ENCODE data around the gene FLNB. TPM values are rescaled to one million over a fixed set of nuclear protein-coding genes. Genes with fewer than 3 reads are reported as not detected.

FLNB gene
- total RNA-seq, 2 donors from 2014 or later: 96.9 to 139 TPM

DNA sequence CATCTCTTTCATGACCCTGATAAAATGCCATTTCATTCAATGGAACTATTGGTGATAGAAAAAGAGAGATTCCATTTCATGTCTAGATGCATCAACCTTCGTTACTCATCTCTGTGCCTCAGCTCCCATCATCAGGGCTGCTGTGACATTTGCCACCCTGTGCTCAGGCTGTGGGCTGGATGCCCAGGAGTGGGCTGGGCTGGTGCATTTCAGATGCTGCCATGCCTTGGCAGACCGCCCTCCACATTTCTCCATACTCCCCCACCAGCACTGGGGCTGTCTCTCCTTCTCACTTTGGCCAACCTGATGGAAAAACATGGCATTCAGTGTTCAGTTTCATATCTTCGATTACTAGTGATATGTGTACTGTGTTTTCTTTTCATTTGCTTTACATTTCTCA is 143.4 kb downstream of the FLNB start:
- TF ChIP-seq, protein P1, sequence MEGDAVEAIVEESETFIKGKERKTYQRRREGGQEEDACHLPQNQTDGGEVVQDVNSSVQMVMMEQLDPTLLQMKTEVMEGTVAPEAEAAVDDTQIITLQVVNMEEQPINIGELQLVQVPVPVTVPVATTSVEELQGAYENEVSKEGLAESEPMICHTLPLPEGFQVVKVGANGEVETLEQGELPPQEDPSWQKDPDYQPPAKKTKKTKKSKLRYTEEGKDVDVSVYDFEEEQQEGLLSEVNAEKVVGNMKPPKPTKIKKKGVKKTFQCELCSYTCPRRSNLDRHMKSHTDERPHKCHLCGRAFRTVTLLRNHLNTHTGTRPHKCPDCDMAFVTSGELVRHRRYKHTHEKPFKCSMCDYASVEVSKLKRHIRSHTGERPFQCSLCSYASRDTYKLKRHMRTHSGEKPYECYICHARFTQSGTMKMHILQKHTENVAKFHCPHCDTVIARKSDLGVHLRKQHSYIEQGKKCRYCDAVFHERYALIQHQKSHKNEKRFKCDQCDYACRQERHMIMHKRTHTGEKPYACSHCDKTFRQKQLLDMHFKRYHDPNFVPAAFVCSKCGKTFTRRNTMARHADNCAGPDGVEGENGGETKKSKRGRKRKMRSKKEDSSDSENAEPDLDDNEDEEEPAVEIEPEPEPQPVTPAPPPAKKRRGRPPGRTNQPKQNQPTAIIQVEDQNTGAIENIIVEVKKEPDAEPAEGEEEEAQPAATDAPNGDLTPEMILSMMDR (IDR thresholded peaks at IDR 0.05): no peak
- no peak overlapping the region for H3K4me3 ChIP-seq
- no peak overlapping the region for H3K27ac ChIP-seq
- DNase-seq (ENCODE audit: low spot score) (no peak), ATAC-seq (ENCODE audit: insufficient number of reproducible peaks, low FRiP score, low read depth) (no peak)
- H3K9me3 ChIP-seq: no peaks in the 10 kb centered on the region
- H3K36me3 ChIP-seq: peaks cover 58% of the 10 kb centered on the region
- no peaks in the 10 kb centered on the region for H3K27me3 ChIP-seq (replicated peaks; ENCODE audit: insufficient read depth)
- H3K4me1 ChIP-seq (ENCODE audit: control insufficient read depth in 1 of 2, low read depth in 2 of 2): peaks cover 0 to 45% of the 10 kb centered on the region in 2 donors

DNA sequence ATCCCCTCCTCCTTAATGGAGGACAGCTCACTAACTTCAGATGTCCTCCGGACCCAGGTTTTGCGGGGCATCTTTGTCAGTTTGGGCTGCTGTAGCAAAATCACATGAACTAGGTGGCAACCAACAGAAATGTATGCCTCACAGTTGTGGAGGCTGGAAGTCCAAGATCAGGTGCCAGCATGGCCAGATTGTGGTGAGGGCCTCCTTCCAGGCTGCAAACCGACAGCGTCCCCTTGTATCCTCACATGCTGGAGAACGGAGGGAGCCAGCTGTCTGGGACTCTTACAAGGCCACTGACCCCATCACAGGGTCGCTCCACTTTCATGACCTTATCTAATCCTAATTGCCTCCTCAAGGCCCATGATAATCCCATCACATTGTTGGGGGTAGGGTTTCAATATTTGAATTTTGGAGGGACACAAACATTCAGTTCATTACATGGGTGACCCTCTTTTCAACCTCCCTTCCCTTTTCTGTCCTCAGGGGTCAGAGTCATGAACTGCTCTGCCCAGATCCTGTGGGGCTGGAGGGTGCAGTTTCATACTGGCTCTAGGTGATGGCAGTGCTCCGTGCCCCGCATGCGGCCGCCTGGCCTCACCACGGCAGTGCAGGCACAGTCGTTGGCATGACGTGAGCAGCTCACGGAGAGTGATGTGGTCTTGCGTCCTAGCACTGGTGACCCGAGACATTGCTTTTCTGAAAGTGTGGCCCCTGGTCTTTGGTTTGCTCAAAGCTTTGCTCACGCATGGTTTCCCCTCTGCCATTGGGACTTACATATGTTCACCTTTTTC is 144.2 kb downstream of the FLNB start:
- TF ChIP-seq, protein P1 (IDR thresholded peaks at IDR 0.05): no peak
- Histone ChIP-seq H3K27ac (no peak overlapping the region), H3K4me3 (no peak overlapping the region), H3K36me3 (peaks cover 57% of the 10 kb centered on the region), H3K27me3 (replicated peaks; ENCODE audit: insufficient read depth) (no peaks in the 10 kb centered on the region), H3K4me1 (ENCODE audit: control insufficient read depth in 1 of 2, low read depth in 2 of 2) (peaks cover 0 to 49% of the 10 kb centered on the region in 2 donors), H3K9me3 (no peaks in the 10 kb centered on the region)
- ATAC-seq (ENCODE audit: insufficient number of reproducible peaks, low FRiP score, low read depth): no peak
- no peak for DNase-seq (ENCODE audit: low spot score)

DNA sequence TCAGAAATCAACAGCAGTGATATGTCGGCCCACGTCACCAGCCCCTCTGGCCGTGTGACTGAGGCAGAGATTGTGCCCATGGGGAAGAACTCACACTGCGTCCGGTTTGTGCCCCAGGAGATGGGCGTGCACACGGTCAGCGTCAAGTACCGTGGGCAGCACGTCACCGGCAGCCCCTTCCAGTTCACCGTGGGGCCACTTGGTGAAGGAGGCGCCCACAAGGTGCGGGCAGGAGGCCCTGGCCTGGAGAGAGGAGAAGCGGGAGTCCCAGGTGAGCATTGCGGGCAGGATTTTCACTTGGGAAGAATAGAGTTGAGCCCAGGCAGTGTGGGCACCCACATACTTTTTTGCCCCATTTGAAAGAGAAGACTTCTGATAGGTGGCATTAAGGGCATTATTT is 145.1 kb downstream of the FLNB start:
- H3K36me3 ChIP-seq: peaks cover 57% of the 10 kb centered on the region
- DNase-seq (ENCODE audit: low spot score) (no peak), ATAC-seq (ENCODE audit: insufficient number of reproducible peaks, low FRiP score, low read depth) (no peak)
- H3K27ac ChIP-seq: no peak overlapping the region
- H3K9me3 ChIP-seq: no peaks in the 10 kb centered on the region
- no peak overlapping the region for H3K4me3 ChIP-seq
- no peaks in the 10 kb centered on the region for H3K27me3 ChIP-seq (replicated peaks; ENCODE audit: insufficient read depth)
- TF ChIP-seq, protein P1 (IDR thresholded peaks at IDR 0.05): no peak
- peaks cover 0 to 49% of the 10 kb centered on the region in 2 donors for H3K4me1 ChIP-seq (ENCODE audit: control insufficient read depth in 1 of 2, low read depth in 2 of 2)

DNA sequence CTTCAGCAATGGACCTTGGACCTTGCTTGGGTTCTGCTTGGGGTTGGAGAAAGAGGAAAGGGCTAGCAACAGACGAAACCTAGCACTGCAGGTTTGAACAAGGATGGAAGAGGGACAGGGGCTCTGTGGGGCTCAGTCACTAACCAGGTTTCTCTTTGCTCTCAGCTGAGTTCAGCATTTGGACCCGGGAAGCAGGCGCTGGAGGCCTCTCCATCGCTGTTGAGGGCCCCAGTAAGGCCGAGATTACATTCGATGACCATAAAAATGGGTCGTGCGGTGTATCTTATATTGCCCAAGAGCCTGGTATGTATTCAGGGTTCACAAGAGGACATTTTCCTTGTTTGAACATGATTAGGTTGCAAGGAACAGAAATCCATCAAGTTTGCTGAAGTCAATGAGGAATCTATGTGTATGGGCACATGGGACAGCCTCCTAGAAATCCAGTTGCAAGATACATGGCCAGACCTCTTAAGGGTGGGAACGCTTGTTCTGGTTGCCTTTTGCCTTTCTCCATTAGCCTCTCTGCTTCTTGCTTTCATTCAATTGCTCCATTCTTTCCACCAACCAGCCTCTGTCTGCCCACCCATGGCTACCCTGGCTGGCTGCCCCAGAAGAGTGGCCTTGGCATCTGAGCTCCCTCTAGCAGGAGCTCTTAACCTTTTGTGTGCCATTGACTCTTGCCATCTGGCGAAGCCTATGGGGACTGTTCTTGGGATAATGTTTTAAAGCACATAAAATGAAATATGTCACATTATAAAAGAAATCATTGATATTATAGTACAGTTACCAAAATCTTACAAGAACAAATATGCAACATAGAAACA is 146.6 kb downstream of the FLNB start:
- H3K4me3 ChIP-seq: no peak overlapping the region
- no peaks in the 10 kb centered on the region for H3K9me3 ChIP-seq
- no peak for DNase-seq (ENCODE audit: low spot score)
- no peak overlapping the region for H3K27ac ChIP-seq
- no peak for ATAC-seq (ENCODE audit: insufficient number of reproducible peaks, low FRiP score, low read depth)
- H3K27me3 ChIP-seq (replicated peaks; ENCODE audit: insufficient read depth): no peaks in the 10 kb centered on the region
- H3K36me3 ChIP-seq: peaks cover 55% of the 10 kb centered on the region
- H3K4me1 ChIP-seq (ENCODE audit: control insufficient read depth in 1 of 2, low read depth in 2 of 2): peaks cover 0 to 45% of the 10 kb centered on the region in 2 donors
- TF ChIP-seq, protein P1 (IDR thresholded peaks at IDR 0.05): no peak

DNA sequence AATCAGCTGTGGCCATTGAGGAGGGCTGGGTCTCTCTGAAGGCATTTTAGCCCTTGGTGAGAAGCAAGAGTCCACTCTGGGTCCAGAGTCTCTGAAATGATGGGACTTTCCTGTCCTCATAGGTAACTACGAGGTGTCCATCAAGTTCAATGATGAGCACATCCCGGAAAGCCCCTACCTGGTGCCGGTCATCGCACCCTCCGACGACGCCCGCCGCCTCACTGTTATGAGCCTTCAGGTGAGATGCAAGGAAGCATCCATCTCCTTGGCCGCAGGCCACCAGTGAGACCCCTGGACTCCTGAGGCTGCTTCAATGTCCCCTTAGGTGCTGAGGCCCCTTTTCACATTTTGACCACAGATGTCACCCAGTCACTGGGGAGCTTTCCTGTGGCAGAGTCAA is 147.6 kb downstream of the FLNB start:
- ATAC-seq (ENCODE audit: insufficient number of reproducible peaks, low FRiP score, low read depth) (no peak), DNase-seq (ENCODE audit: low spot score) (no peak)
- H3K27ac ChIP-seq: no peak overlapping the region
- peaks cover 0 to 35% of the 10 kb centered on the region in 2 donors for H3K4me1 ChIP-seq (ENCODE audit: control insufficient read depth in 1 of 2, low read depth in 2 of 2)
- no peak overlapping the region for H3K4me3 ChIP-seq
- peaks cover 61% of the 10 kb centered on the region for H3K36me3 ChIP-seq
- TF ChIP-seq, protein P1 (IDR thresholded peaks at IDR 0.05): no peak
- H3K27me3 ChIP-seq (replicated peaks; ENCODE audit: insufficient read depth): no peaks in the 10 kb centered on the region
- no peaks in the 10 kb centered on the region for H3K9me3 ChIP-seq

All from thoracic aorta (tissue), 2 donors.